Measurements from ENCODE around the gene CFAP210.
"Not testable (repeated sequence)": the region's sequence is repeated elsewhere in the genome, so short reads cannot be mapped to it uniquely, and the experiment has no call there.

The CFAP210 gene

DNA sequence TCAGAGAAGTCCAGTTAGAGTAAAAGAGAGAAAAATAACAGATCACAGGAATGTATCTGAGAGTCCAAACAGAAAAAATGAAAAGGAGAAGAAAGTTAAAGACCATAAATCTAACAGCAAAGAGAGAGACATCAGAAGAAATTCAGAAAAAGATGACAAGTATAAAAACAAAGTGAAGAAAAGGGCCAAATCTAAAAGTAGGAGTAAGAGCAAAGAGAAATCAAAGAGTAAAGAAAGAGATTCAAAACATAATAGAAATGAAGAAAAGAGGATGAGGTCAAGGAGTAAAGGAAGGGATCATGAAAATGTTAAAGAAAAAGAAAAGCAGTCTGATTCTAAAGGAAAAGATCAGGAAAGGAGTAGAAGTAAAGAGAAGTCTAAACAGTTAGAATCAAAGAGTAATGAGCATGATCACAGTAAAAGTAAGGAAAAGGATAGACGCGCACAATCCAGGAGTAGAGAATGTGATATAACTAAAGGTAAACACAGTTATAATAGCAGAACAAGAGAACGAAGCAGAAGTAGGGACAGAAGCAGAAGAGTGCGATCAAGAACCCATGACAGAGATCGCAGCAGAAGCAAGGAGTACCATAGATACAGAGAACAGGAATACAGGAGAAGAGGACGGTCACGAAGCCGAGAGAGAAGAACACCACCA is 57.6 kb downstream of the CFAP210 start:
- in situ Hi-C loops (cut with MboI; ENCODE audit: low sequenced_read_pairs) = no loop called here

- in situ Hi-C loops (cut with MboI; ENCODE audit: low sequenced_read_pairs) = no loop called here
Measured at GRCh38 chr2:169625781-169626180, 68.4 kb downstream of the CFAP210 start.

- in situ Hi-C loops (cut with MboI; ENCODE audit: low sequenced_read_pairs) = no loop called here
Measured at GRCh38 chr2:169623235-169623634, 71.0 kb downstream of the CFAP210 start.

GRCh38 chr2:169620509-169620908 is 73.7 kb downstream of the CFAP210 start:
- in situ Hi-C loops (cut with MboI; ENCODE audit: low sequenced_read_pairs) = no loop called here

GRCh38 chr2:169619946-169620345 is 74.3 kb downstream of the CFAP210 start:
- in situ Hi-C loops (cut with MboI; ENCODE audit: low sequenced_read_pairs) = no loop called here

DNA sequence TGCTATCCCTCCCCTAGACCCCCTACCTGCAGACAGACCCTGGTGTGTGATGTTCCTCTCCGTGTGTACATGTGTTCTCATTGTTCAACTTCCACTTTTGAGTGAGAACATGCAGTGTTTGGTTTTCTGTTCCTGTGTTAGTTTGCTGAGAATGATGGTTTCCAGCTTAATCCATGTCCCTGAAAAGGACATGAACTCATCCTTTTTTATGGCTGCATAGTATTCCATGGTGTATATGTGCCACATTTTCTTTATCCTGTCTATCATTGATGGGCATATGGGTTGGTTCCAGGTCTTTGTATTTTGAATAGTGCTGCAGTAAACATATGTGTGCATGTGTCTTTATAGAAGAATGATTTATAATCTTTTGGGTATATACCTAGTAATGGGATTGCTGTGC is 78.2 kb downstream of the CFAP210 start:
- in situ Hi-C loops (cut with MboI; ENCODE audit: low sequenced_read_pairs) = not testable (repeated sequence)

- in situ Hi-C loops (cut with MboI; ENCODE audit: low sequenced_read_pairs) = no loop called here
Measured at GRCh38 chr2:169613876-169614275, 80.3 kb downstream of the CFAP210 start.

DNA sequence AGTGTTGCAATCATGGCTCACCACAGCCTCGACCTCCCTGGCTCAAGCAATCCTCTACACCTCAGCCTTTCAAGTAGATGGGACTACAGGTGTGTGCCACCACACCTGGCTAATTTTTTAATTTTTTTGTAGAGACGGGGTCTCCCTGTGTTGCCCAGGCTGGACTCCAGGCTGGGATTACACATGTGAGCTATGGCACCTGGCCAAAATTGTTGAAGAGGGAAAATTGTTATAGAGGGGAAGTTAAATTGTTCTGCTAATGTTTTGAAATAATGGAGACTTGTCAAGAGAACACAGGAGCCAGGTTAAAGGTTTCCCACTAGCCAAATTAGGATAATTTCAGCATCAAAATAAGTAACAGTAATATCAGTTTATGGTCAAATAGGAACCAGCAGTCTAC is 84.9 kb downstream of the CFAP210 start:
- in situ Hi-C loops (cut with MboI; ENCODE audit: low sequenced_read_pairs) = no loop called here

DNA sequence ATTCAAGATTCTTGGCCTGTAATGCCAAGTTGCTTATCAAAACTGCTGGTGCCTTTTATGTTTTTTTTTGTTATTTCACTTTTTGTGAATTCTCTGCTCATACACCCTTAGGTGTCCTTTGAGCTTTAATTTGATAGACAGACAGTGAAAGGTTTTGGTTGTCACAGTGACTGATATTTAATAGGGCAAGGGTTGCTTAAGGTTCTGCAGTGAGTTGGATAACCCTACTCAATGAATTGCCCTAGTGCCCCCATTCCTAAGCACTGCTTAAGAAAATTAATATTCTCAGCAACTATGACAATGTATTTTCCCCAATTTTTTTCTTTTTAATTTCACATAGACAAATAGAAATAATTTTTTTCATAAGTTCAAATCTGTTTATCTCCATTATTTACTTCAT is 94.6 kb downstream of the CFAP210 start:
- in situ Hi-C loops (cut with MboI; ENCODE audit: low sequenced_read_pairs) = no loop called here

GRCh38 chr2:169598982-169599381 is 95.2 kb downstream of the CFAP210 start:
- in situ Hi-C loops (cut with MboI; ENCODE audit: low sequenced_read_pairs) = no loop called here

DNA sequence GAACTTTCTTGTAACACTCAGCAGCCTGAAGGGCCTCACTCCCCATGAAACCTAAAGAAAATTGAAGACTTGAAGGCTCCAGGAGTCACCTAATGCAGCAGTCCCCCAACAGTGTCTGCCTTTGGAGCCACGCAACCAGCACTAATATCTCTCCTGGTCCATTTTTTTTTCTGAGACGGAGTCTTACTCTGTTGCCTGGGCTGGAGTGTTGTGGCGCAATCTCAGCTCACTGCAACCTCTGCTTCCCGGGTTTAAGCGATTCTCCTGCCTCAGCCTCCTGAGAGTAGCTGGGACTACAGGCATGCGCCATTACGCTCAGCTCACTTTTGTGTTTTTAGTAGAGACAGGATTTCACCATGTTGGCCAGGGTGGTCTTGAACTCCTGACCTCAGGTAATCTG is 97.7 kb downstream of the CFAP210 start:
- in situ Hi-C loops (cut with MboI; ENCODE audit: low sequenced_read_pairs) = not testable (repeated sequence)
